ENCODE results near the gene RHBDF2.

DNA sequence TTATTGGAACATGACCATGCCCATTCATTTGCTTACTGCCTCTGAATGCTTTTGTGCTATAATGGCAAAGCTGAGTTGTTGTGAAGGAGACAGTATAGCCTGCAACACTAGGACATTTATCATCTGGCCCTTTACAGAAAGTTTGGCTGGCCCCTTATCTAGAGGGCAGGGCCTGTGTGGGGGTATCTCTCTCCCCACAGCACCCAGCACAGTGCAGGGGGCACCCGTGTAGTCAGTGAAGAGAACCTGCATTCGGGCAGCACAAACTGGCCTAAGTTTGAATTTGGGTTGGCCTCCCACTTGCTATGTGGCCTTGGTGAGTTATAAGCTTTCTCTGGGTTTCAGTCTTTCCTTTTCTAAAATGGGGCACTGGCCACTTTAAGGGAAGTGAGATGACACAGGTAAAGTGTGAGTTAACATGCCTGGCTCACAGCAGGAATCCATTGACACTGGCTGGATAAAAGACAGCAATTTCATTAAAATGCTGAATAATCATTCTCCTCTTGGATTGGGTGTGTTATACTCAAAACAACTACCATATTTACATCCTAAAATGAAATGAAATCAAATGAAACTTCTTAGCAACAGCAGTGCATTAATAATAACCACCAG, 60.4 kb downstream of the RHBDF2 start:
- no peak for TF ChIP-seq YY1 (IDR thresholded peaks at IDR 0.05; ENCODE audit: insufficient read depth, insufficient read length)
- no peak for TF ChIP-seq SUZ12 (IDR thresholded peaks at IDR 0.05; ENCODE audit: extremely low read depth, insufficient read depth, insufficient read length)
